GM23338 (cell line): ENCODE measurements around the gene ANKRD40.

ENCODE experiments used
- EZH2 ChIP-seq: fragments of 200-600 bp; sonication (generic); IDR thresholded peaks from one replicate; pipeline ENCODE4 v1.8.0; 2017; ENCODE audit warnings: antibody characterized with exemption, mild to moderate bottlenecking, low read depth; ENCODE audit not compliant: unreplicated experiment
- POLR2AphosphoS5 ChIP-seq: IDR thresholded peaks from 2 replicates; pipeline ENCODE4 v1.6.1; 2016; ENCODE audit warnings: antibody characterized with exemption, low read depth
- TF ChIP-seq, protein P1 (sequence below), 2 experiments: fragments of 200-600 bp in 1 of 2; sonication (generic) in 1 of 2; conservative IDR thresholded peaks; 2 replicates each; pipeline versions ENCODE4 v1.5.1 to v1.6.1; 2016 to 2017; ENCODE audit warnings: antibody characterized with exemption in 2 of 2, low read depth in 2 of 2, mild to moderate bottlenecking in 2 of 2, moderate library complexity in 1 of 2

DNA sequence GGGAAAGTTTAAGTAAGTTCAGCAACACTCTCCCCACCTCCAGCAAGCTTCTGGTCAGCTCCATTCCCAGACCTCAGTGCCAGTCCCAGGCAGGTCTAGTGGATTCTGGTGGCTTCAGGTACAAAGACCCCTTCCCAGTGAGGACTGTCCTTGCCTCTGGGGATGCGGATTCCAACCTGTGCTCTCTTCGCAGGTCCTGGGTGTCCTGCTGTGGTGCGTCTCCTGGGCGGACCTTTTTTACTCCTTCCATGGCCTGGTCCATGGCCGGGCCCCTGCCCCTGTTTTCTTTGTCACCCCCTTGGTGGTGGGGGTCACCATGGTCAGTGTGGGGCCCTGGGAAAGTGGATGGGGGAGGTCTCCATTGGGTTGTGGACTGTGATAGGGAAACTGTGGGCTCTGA is 51.2 kb downstream of the ANKRD40 start:
- TF ChIP-seq, protein P1, sequence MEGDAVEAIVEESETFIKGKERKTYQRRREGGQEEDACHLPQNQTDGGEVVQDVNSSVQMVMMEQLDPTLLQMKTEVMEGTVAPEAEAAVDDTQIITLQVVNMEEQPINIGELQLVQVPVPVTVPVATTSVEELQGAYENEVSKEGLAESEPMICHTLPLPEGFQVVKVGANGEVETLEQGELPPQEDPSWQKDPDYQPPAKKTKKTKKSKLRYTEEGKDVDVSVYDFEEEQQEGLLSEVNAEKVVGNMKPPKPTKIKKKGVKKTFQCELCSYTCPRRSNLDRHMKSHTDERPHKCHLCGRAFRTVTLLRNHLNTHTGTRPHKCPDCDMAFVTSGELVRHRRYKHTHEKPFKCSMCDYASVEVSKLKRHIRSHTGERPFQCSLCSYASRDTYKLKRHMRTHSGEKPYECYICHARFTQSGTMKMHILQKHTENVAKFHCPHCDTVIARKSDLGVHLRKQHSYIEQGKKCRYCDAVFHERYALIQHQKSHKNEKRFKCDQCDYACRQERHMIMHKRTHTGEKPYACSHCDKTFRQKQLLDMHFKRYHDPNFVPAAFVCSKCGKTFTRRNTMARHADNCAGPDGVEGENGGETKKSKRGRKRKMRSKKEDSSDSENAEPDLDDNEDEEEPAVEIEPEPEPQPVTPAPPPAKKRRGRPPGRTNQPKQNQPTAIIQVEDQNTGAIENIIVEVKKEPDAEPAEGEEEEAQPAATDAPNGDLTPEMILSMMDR (conservative IDR thresholded peaks at IDR 0.05; ENCODE audit: low read depth in 2 of 2) = no peak
- no peak for TF ChIP-seq EZH2
- TF ChIP-seq POLR2AphosphoS5 = no peak
